Gastroesophageal sphincter (tissue), 4 donors: ENCODE data around the gene MORF4L1. TPM values are rescaled to one million over a fixed set of nuclear protein-coding genes. Genes with fewer than 3 reads are reported as not detected.
A peak's percentile ranks its signal among the peaks of the same experiment; 100 is the strongest.

Experiments used
- ATAC-seq: fragments of 150-250 bp; one replicate; pipeline ENCODE4 v1.9.1; 2016; ENCODE audit warnings: mild to moderate bottlenecking, moderate library complexity
- H3K27ac ChIP-seq, 4 donors: fragments of 200-600 bp; sonication (generic) in 3 of 4; 1 replicate in 3 of 4; 2 replicates in 1 of 4; pipeline ENCODE4 v1.5.1; 2016 to 2019
- H3K27me3 ChIP-seq: fragments of 200-600 bp; sonication (generic); one replicate; pipeline ENCODE4 v1.5.1; 2019
- H3K36me3 ChIP-seq, 2 donors: fragments of 200-600 bp; sonication (generic); one replicate each; pipeline ENCODE4 v1.5.1; 2019; ENCODE audit warnings: control low read depth in 1 of 2
- H3K4me1 ChIP-seq, 3 donors: fragments of 200-600 bp; sonication (generic); 1 replicate in 2 of 3; 2 replicates in 1 of 3; pipeline ENCODE4 v1.5.1; 2016 to 2019; ENCODE audit warnings: control low read depth in 2 of 3
- H3K4me3 ChIP-seq, 2 donors: fragments of 200-600 bp; sonication (generic); one replicate each; pipeline ENCODE4 v1.5.1; 2019; ENCODE audit warnings: mild to moderate bottlenecking in 1 of 2, moderate library complexity in 1 of 2
- H3K9me3 ChIP-seq, 3 donors: fragments of 200-600 bp; sonication (generic); one replicate each; pipeline ENCODE4 v1.5.1; 2017 to 2019; ENCODE audit warnings: control low read depth in 2 of 3
- EP300 ChIP-seq: sonication (generic); formaldehyde crosslinking; IDR thresholded peaks from one replicate; pipeline ENCODE4 v1.6.1; 2017; ENCODE audit warnings: antibody characterized with exemption, mild to moderate bottlenecking
- POLR2A ChIP-seq, 2 donors: fragments of 450-650 bp; IDR thresholded peaks; one replicate each; pipeline ENCODE4 v1.6.1; 2017; ENCODE audit warnings: antibody characterized with exemption in 2 of 2, mild to moderate bottlenecking in 2 of 2, moderate library complexity in 1 of 2
- POLR2AphosphoS5 ChIP-seq: sonication (generic); formaldehyde crosslinking; IDR thresholded peaks from one replicate; pipeline ENCODE4 v1.6.1; 2017; ENCODE audit warnings: antibody characterized with exemption
- WGBS, 2 donors: methylation state at CpG; one replicate each; pipeline ENCODE4 v1.1.5; 2018; ENCODE audit warnings: low coverage in 1 of 2; 5-methylcytosine and 5-hydroxymethylcytosine counted together
- total RNA-seq, 4 donors: library from RNA; depleted of rRNA; stranded (reverse); fragments of >200 nt; gene quantifications; one replicate each; pipeline ENCODE4 v1.1.0, GENCODE V29; 2016
- TF ChIP-seq, protein P1 (sequence below), 4 experiments: fragments of 200-600 bp in 2 of 4; fragments of 450-650 bp in 2 of 4; sonication (generic) in 1 of 4; IDR thresholded peaks; one replicate each; pipeline ENCODE4 v1.5.1; 2017 to 2019; ENCODE audit warnings: antibody characterized with exemption in 4 of 4, mild to moderate bottlenecking in 2 of 4, moderate library complexity in 2 of 4

MORF4L1 gene
- total RNA-seq, 4 donors from 2014 or later = 347 to 449 (median 406) TPM

DNA sequence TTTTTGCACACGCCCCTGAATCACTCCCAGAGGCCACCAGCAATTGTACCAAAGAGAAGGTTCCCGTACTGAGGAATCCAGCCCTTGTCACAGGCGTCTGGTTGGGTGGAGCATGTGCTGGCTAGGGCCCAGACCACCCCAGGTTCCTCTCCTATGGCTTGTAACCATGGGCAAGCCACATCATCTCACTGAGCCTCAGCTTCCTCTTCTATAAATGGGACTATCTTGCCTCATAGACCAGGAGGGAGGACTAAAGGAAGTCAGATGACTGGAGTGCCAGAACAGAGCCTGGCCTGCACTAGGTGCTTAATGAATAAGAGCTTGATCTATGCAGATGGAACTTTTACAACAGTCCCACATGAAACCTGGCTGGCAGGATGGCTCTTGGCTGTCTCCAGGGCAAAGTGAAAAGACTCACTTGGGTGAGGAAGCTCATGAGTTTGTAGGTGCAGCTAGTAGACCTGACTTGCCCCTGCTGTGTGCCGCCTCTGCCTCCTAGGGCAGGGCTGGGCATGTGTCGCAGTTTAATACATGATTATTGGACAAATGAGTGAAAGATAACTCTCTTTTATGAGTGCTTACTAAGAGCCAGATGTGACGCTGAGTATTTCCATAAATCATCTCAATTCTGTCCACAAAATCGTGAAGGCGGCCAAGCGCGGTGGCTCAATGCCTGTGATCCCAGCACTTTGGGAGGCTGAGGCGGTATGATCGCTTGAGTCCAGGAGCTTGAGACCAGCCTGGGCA lies 42.8 kb downstream of the MORF4L1 start:
- TF ChIP-seq EP300 = no peak
- TF ChIP-seq, protein P1, sequence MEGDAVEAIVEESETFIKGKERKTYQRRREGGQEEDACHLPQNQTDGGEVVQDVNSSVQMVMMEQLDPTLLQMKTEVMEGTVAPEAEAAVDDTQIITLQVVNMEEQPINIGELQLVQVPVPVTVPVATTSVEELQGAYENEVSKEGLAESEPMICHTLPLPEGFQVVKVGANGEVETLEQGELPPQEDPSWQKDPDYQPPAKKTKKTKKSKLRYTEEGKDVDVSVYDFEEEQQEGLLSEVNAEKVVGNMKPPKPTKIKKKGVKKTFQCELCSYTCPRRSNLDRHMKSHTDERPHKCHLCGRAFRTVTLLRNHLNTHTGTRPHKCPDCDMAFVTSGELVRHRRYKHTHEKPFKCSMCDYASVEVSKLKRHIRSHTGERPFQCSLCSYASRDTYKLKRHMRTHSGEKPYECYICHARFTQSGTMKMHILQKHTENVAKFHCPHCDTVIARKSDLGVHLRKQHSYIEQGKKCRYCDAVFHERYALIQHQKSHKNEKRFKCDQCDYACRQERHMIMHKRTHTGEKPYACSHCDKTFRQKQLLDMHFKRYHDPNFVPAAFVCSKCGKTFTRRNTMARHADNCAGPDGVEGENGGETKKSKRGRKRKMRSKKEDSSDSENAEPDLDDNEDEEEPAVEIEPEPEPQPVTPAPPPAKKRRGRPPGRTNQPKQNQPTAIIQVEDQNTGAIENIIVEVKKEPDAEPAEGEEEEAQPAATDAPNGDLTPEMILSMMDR (IDR thresholded peaks at IDR 0.05) = no peak
- no peak for TF ChIP-seq POLR2AphosphoS5
- TF ChIP-seq POLR2A (IDR thresholded peaks at IDR 0.05) = no peak
- Histone ChIP-seq H3K27ac (peak overlapping the region in 3 of 4 donors; percentile 61 to 74 (median 62)), H3K4me3 (no peak overlapping the region), H3K4me1 (peaks cover 0 to 57% (median 29%) of the 10 kb centered on the region in 3 donors), H3K27me3 (no peaks in the 10 kb centered on the region), H3K36me3 (peaks cover 0 to 74% of the 10 kb centered on the region in 2 donors), H3K9me3 (no peaks in the 10 kb centered on the region)
- WGBS, 2 donors = 51 to 90% methylated on average over 4 to 7 of the region's 12 CpGs
- peak; percentile 62 for ATAC-seq

DNA sequence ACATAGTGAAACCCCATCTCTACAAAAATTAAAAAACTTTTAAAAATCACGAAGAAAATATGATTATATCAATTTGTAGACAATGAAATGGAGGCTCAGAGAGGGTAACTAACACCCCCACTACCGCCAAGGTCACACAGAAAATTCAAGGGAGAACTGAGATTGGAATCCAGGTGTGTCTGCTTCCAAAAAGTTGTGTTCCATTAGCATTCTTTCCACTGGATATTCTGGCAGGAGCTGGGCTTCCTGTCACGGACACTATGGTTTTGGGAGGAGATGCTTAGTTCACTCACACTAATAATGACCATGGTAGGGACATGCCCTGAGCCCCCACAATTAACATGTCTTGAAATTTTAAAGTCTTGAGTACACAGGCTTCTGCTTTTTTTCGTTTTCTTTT lies 43.4 kb downstream of the MORF4L1 start:
- no peaks in the 10 kb centered on the region for H3K9me3 ChIP-seq
- 60 to 69% methylated on average over 4 of the region's 4 CpGs for WGBS, 2 donors
- no peak overlapping the region for H3K4me3 ChIP-seq
- peaks cover 0 to 73% of the 10 kb centered on the region in 2 donors for H3K36me3 ChIP-seq
- peak overlapping the region in 3 of 4 donors; percentile 61 to 74 (median 62) for H3K27ac ChIP-seq
- no peaks in the 10 kb centered on the region for H3K27me3 ChIP-seq
- TF ChIP-seq EP300 = no peak
- TF ChIP-seq, protein P1 (IDR thresholded peaks at IDR 0.05) = no peak
- ATAC-seq = no peak
- H3K4me1 ChIP-seq = peaks cover 0 to 57% (median 29%) of the 10 kb centered on the region in 3 donors

DNA sequence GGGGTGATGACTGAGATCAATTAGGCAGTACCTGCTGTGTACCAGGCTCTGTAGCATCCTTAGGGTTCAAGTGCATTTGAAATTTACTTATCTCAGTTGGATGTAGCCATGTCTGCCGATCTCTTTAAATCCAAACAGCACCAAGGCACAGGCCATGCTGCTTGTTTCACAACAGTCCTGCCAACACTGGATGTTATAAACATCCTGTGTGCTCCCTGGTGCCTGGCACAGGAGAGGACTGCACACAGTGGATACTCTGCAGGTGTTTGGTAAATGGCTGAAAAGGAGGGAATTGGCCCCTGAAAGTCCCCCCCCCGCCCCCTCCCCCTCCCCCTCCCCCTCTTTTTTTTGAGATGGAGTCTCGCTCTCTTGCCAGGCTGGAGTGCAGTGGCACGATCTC lies 45.2 kb downstream of the MORF4L1 start:
- no peak for ATAC-seq
- Histone ChIP-seq H3K27me3 (no peaks in the 10 kb centered on the region), H3K4me3 (no peak overlapping the region), H3K9me3 (no peaks in the 10 kb centered on the region), H3K36me3 (peaks cover 0 to 74% of the 10 kb centered on the region in 2 donors), H3K27ac (peak overlapping the region in 2 of 4 donors; percentile 62 to 74), H3K4me1 (peaks cover 0 to 62% (median 29%) of the 10 kb centered on the region in 3 donors)
- 79 to 90% methylated on average over 3 to 4 of the region's 4 CpGs for WGBS, 2 donors
- no peak for TF ChIP-seq POLR2AphosphoS5
- TF ChIP-seq, protein P1 (IDR thresholded peaks at IDR 0.05) = no peak
- TF ChIP-seq EP300 = no peak
- TF ChIP-seq POLR2A (IDR thresholded peaks at IDR 0.05) = no peak

DNA sequence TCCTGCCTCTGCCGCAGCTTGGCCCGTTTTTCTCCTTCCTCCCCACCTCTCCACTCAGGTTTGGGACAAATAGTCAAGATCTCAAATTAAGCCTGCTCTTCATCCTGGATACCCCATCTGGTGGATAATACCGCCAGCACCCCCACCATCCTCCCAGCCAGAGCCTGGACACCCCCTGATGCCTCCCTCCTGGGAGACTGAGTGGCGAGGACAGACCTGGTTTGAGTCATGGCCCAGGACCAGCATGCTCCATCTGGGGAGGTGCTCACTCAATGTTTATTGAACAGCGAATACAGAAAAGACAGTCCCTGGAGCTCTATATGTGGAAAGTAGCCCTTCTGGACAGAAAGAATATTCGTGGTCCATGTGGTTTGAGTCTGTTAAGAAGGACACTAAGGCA lies 48.8 kb downstream of the MORF4L1 start:
- Histone ChIP-seq H3K4me3 (no peak overlapping the region), H3K4me1 (peaks cover 0 to 27% (median under 1%) of the 10 kb centered on the region in 3 donors)
- WGBS, 2 donors = 45 to 69% methylated on average over 2 to 4 of the region's 6 CpGs

More for the DNA sequence above, 48.8 kb downstream of the MORF4L1 start:
- TF ChIP-seq POLR2A (IDR thresholded peaks at IDR 0.05) (no peak), EP300 (no peak), POLR2AphosphoS5 (no peak)
- TF ChIP-seq, protein P1 (IDR thresholded peaks at IDR 0.05) = no peak
- Histone ChIP-seq H3K27me3 (no peaks in the 10 kb centered on the region), H3K27ac (no peak overlapping the region), H3K36me3 (peaks cover 0 to 82% of the 10 kb centered on the region in 2 donors), H3K9me3 (no peaks in the 10 kb centered on the region)
- ATAC-seq = no peak
